HL-60 (cell line): Measurements from ENCODE around the gene BARD1.
"Not testable (repeated sequence)": the region's sequence is repeated elsewhere in the genome, so short reads cannot be mapped to it uniquely, and the experiment has no call there.

Experiments used
- POLR2AphosphoS5 ChIP-seq: IDR thresholded peaks from 2 replicates; pipeline ENCODE4 v1.6.1; 2012; ENCODE audit warnings: low read depth
- TF ChIP-seq, protein P1 (sequence below): IDR thresholded peaks from one replicate; pipeline ENCODE4 v1.5.1; 2011; ENCODE audit warnings: low read length, control low read depth, inconsistent platforms; ENCODE audit not compliant: insufficient read depth
- TF ChIP-seq, protein P2 (sequence below): IDR thresholded peaks from 2 replicates; pipeline ENCODE4 v1.6.1; 2012; ENCODE audit warnings: low read depth; ENCODE audit not compliant: insufficient replicate concordance

DNA sequence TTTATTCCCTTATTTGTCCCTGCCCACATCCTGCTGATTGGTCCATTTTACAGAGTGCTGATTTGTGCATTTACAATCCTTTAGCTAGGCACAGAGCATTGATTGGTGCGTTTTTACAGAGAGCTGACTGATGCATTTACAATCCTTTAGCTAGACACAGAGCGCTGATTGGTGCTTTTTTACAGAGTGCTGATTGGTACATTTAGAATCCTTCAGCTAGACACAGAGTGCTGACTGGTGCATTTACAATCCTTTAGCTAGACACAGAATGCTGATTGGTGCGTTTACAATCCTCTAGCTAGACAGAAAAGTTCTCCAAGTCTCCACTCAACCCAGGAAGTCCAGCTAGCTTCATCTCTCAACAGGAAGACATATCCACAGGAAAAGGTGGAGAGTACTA lies 91.6 kb downstream of the BARD1 start:
- TF ChIP-seq, protein P1, sequence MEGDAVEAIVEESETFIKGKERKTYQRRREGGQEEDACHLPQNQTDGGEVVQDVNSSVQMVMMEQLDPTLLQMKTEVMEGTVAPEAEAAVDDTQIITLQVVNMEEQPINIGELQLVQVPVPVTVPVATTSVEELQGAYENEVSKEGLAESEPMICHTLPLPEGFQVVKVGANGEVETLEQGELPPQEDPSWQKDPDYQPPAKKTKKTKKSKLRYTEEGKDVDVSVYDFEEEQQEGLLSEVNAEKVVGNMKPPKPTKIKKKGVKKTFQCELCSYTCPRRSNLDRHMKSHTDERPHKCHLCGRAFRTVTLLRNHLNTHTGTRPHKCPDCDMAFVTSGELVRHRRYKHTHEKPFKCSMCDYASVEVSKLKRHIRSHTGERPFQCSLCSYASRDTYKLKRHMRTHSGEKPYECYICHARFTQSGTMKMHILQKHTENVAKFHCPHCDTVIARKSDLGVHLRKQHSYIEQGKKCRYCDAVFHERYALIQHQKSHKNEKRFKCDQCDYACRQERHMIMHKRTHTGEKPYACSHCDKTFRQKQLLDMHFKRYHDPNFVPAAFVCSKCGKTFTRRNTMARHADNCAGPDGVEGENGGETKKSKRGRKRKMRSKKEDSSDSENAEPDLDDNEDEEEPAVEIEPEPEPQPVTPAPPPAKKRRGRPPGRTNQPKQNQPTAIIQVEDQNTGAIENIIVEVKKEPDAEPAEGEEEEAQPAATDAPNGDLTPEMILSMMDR: not testable (repeated sequence)
- TF ChIP-seq, protein P2, sequence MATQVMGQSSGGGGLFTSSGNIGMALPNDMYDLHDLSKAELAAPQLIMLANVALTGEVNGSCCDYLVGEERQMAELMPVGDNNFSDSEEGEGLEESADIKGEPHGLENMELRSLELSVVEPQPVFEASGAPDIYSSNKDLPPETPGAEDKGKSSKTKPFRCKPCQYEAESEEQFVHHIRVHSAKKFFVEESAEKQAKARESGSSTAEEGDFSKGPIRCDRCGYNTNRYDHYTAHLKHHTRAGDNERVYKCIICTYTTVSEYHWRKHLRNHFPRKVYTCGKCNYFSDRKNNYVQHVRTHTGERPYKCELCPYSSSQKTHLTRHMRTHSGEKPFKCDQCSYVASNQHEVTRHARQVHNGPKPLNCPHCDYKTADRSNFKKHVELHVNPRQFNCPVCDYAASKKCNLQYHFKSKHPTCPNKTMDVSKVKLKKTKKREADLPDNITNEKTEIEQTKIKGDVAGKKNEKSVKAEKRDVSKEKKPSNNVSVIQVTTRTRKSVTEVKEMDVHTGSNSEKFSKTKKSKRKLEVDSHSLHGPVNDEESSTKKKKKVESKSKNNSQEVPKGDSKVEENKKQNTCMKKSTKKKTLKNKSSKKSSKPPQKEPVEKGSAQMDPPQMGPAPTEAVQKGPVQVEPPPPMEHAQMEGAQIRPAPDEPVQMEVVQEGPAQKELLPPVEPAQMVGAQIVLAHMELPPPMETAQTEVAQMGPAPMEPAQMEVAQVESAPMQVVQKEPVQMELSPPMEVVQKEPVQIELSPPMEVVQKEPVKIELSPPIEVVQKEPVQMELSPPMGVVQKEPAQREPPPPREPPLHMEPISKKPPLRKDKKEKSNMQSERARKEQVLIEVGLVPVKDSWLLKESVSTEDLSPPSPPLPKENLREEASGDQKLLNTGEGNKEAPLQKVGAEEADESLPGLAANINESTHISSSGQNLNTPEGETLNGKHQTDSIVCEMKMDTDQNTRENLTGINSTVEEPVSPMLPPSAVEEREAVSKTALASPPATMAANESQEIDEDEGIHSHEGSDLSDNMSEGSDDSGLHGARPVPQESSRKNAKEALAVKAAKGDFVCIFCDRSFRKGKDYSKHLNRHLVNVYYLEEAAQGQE: not testable (repeated sequence)
- not testable (repeated sequence) for TF ChIP-seq POLR2AphosphoS5
